Dermis blood vessel endothelial cell (primary cell): ENCODE data around the gene FTCD. TPM values are rescaled to one million over a fixed set of nuclear protein-coding genes. Genes with fewer than 3 reads are reported as not detected.

Experiments
- DNase-seq: peaks from one replicate; pipeline ENCODE4 v3.0.0; 2010
- total RNA-seq: library from RNA; depleted of rRNA; stranded (reverse); fragments of >200 nt; gene quantifications from 2 replicates; pipeline ENCODE4 v1.2.3, GENCODE V29; 2014

The FTCD gene
- total RNA-seq, 1 donor from 2014 or later, result 0.17 TPM

DNA sequence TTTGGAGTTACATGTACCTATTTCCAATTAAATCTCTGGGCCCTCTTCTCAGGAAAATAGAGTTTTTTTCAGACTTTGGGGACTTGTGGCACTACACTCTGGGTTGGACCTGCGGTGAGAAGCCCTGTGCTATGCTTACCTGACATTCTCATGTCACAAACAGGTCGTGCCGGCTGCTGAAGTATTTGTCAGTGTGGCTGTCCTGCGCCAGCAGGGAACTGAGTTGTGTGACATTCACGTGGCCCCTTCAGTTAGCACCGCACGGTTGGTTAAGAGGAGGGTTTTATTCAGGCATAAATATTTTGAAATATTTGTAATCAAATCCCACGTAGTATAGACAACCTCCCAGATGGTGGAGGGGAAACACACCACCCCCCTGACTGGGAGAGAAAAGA lies 63.8 kb downstream of the FTCD start:
- DNase-seq, result no peak

DNA sequence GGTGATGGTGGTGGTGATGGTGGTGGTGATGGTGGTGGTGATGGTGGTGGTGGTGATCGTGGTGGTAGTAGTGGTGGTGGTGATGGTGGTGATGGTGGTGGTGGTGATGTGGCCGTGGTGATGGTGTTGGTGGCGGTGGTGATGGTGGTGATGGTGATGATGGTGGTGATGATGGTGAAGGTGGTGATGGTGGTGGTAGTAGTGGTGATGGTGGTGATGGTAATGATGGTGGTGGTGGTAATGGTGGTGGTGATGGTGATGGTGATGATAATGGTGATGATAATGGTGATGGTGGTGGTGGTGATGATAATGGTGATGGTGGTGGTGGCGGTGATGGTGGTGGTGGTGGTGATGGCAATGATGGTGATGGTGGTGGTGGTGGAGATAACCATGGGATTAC lies 64.3 kb downstream of the FTCD start:
- DNase-seq, result no peak

DNA sequence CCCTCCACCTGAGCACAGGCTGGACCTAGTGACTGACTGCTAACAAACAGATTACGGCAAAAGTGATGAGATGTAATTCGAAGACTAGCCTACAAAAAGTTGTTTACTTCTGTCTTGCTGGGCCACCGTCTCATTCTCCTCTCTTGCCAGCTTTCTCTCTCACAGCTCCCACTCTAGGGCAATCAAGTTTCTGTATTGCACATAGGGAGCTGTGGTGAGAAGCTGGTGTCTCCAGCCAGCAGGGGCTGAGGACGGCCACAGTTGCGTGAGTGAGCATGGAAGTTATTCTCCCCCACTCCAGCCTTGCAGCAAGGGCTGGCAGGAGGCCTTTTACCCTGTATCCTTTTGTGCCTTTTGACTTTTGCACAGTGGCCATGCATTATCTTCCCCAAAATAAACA lies 66.1 kb downstream of the FTCD start:
- no peak for DNase-seq

DNA sequence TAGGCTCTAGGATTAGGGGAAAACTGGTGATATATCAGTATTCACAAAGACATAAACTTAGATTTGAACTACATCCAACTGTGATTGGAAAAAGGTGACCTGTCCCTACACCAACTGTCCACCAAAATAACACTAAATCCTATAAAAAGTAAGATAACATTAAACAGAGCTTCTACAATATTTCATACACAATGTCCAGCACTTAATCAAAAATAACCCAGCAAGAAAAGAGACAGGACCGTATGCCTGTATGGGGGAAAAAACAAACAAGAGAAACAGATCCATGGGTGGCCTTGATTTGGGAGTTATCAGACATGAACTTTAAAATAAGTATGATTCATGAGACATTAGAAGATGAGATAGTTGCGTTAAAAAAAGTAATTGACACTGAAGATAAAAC lies 67.2 kb downstream of the FTCD start:
- no peak for DNase-seq

DNA sequence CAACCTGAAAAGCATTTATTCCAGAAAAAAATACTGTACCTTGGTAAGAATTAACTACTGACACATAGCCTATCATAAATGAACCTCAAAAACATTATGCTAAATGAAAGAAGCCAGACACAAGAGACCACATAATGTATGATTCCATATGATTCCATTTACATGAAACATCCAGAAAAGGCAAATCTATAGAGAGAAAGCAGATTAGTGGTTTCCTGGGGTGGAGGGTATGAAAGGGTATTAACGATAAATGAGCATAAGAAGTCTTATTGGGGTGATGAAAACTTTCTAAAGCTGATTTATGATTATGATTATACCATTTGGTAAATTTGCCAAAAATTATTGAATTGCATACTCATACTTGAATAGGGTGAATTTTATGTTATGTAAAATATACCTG lies 67.7 kb downstream of the FTCD start:
- DNase-seq, result no peak

Other genes with a start within 250 kb of the FTCD start
- gene COL6A1, start 173.8 kb downstream of the FTCD start, total RNA-seq, result 8.5 and 32.7 TPM in 2 replicates
- gene COL6A2, start 57.5 kb downstream of the FTCD start, total RNA-seq, result 17.5 and 24.0 TPM in 2 replicates
- gene SPATC1L, start 28.9 kb upstream of the FTCD start, total RNA-seq, result 6.1 and 9.4 TPM in 2 replicates
- 85.3 and 134 TPM in 2 replicates for gene LSS, start 73.2 kb upstream of the FTCD start, total RNA-seq
- gene MCM3AP, start 130.0 kb upstream of the FTCD start, total RNA-seq, result 97.7 and 121 TPM in 2 replicates
- gene YBEY, start 130.8 kb upstream of the FTCD start, total RNA-seq, result 10.6 and 12.9 TPM in 2 replicates
- 3.1 and 6.7 TPM in 2 replicates for gene C21orf58, start 168.3 kb upstream of the FTCD start, total RNA-seq
- gene PCNT, start 168.6 kb upstream of the FTCD start, total RNA-seq, result 20.9 and 40.8 TPM in 2 replicates